ENCODE measurements around the gene PRTFDC1.

Gene PRTFDC1

DNA sequence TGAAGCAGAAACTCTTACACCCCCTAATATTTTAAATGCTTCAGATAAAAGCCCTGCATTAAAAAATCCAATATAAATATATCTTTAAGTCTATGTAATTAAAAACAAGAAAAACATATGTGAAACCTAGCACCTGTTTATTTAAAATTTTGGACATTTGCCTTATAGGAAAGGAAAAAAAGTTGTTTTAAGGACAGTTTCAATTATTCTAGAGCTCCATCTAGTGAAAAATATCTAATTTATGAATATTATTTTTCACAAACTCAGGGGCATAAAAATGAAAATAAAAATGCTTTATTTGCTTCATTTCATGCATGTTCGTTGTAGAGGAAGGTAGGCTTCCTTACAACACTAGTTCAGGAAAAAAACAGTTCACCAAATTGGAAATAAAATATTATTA lies 37.5 kb upstream of the PRTFDC1 start:
- no peaks in the 10 kb centered on the region for H3K36me3 ChIP-seq (replicated peaks; ENCODE audit: insufficient read depth, low read length)
- H3K4me1 ChIP-seq (ENCODE audit: low read length), result no peaks in the 10 kb centered on the region
- TF ChIP-seq, protein P1, sequence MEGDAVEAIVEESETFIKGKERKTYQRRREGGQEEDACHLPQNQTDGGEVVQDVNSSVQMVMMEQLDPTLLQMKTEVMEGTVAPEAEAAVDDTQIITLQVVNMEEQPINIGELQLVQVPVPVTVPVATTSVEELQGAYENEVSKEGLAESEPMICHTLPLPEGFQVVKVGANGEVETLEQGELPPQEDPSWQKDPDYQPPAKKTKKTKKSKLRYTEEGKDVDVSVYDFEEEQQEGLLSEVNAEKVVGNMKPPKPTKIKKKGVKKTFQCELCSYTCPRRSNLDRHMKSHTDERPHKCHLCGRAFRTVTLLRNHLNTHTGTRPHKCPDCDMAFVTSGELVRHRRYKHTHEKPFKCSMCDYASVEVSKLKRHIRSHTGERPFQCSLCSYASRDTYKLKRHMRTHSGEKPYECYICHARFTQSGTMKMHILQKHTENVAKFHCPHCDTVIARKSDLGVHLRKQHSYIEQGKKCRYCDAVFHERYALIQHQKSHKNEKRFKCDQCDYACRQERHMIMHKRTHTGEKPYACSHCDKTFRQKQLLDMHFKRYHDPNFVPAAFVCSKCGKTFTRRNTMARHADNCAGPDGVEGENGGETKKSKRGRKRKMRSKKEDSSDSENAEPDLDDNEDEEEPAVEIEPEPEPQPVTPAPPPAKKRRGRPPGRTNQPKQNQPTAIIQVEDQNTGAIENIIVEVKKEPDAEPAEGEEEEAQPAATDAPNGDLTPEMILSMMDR (IDR thresholded peaks at IDR 0.05; ENCODE audit: low read length), result no peak; the same call in 1 of the 2 replicates
- TF ChIP-seq EZH2 (optimal IDR thresholded peaks at IDR 0.05; ENCODE audit: low read depth, low read length) (no peak), EZH2phosphoT487 (IDR thresholded peaks at IDR 0.05; ENCODE audit: low read length) (no peak)
- no peaks in the 10 kb centered on the region for H4K20me1 ChIP-seq (ENCODE audit: insufficient read depth, low read length)
- H3K9ac ChIP-seq (ENCODE audit: low read length), result no peak overlapping the region
- no peak overlapping the region for H2AFZ ChIP-seq (ENCODE audit: low read length)
- H3K4me3 ChIP-seq (ENCODE audit: low read length), result no peak overlapping the region
- no peak overlapping the region for H3K4me2 ChIP-seq (ENCODE audit: low read depth, low read length)
- H3K79me2 ChIP-seq (ENCODE audit: low read length), result no peaks in the 10 kb centered on the region
- no peaks in the 10 kb centered on the region for H3F3A ChIP-seq (ENCODE audit: insufficient read depth, low read length)
- no peak overlapping the region for H3K27ac ChIP-seq (ENCODE audit: low read length)
- no peak for DNase-seq
- H3K9me3 ChIP-seq (replicated peaks; ENCODE audit: insufficient read depth, low read length), result no peaks in the 10 kb centered on the region
- H3K27me3 ChIP-seq (replicated peaks; ENCODE audit: insufficient read depth, low read length), result no peaks in the 10 kb centered on the region
- no peaks in the 10 kb centered on the region for H3K9me2 ChIP-seq (replicated peaks; ENCODE audit: insufficient read depth, low read length)

GRCh38 chr10:24988831-24989640 lies 36.6 kb upstream of the PRTFDC1 start:
- no peaks in the 10 kb centered on the region for H3K9me3 ChIP-seq (replicated peaks; ENCODE audit: insufficient read depth, low read length)
- no peaks in the 10 kb centered on the region for H3K4me1 ChIP-seq (ENCODE audit: low read length)
- DNase-seq, result no peak
- no peaks in the 10 kb centered on the region for H3K27me3 ChIP-seq (replicated peaks; ENCODE audit: insufficient read depth, low read length)
- H3F3A ChIP-seq (ENCODE audit: insufficient read depth, low read length), result no peaks in the 10 kb centered on the region
- no peaks in the 10 kb centered on the region for H4K20me1 ChIP-seq (ENCODE audit: insufficient read depth, low read length)
- H3K9ac ChIP-seq (ENCODE audit: low read length), result no peak overlapping the region
- H3K4me3 ChIP-seq (ENCODE audit: low read length), result no peak overlapping the region
- H3K27ac ChIP-seq (ENCODE audit: low read length), result no peak overlapping the region
- TF ChIP-seq, protein P1 (IDR thresholded peaks at IDR 0.05; ENCODE audit: low read length), result no peak
- TF ChIP-seq EZH2 (optimal IDR thresholded peaks at IDR 0.05; ENCODE audit: low read depth, low read length) (no peak), EZH2phosphoT487 (IDR thresholded peaks at IDR 0.05; ENCODE audit: low read length) (no peak)
- no peak overlapping the region for H3K4me2 ChIP-seq (ENCODE audit: low read depth, low read length)
- no peak overlapping the region for H2AFZ ChIP-seq (ENCODE audit: low read length)
- no peaks in the 10 kb centered on the region for H3K9me2 ChIP-seq (replicated peaks; ENCODE audit: insufficient read depth, low read length)
- H3K36me3 ChIP-seq (replicated peaks; ENCODE audit: insufficient read depth, low read length), result no peaks in the 10 kb centered on the region
- H3K79me2 ChIP-seq (ENCODE audit: low read length), result no peaks in the 10 kb centered on the region

GRCh38 chr10:24984906-24985305 lies 32.5 kb upstream of the PRTFDC1 start:
- Histone ChIP-seq H4K20me1 (ENCODE audit: insufficient read depth, low read length) (no peaks in the 10 kb centered on the region), H3K27ac (ENCODE audit: low read length) (no peak overlapping the region), H3K9me2 (replicated peaks; ENCODE audit: insufficient read depth, low read length) (no peaks in the 10 kb centered on the region), H3F3A (ENCODE audit: insufficient read depth, low read length) (no peaks in the 10 kb centered on the region; the same call in 1 of the 2 replicates), H2AFZ (ENCODE audit: low read length) (no peak overlapping the region), H3K4me2 (ENCODE audit: low read depth, low read length) (no peak overlapping the region), H3K9ac (ENCODE audit: low read length) (no peak overlapping the region), H3K27me3 (replicated peaks; ENCODE audit: insufficient read depth, low read length) (no peaks in the 10 kb centered on the region), H3K4me3 (ENCODE audit: low read length) (no peak overlapping the region), H3K9me3 (replicated peaks; ENCODE audit: insufficient read depth, low read length) (no peaks in the 10 kb centered on the region), H3K36me3 (replicated peaks; ENCODE audit: insufficient read depth, low read length) (no peaks in the 10 kb centered on the region), H3K79me2 (ENCODE audit: low read length) (no peaks in the 10 kb centered on the region), H3K4me1 (ENCODE audit: low read length) (peaks cover 11% of the 10 kb centered on the region)
- no peak for TF ChIP-seq EZH2phosphoT487 (IDR thresholded peaks at IDR 0.05; ENCODE audit: low read length)
- TF ChIP-seq, protein P1 (IDR thresholded peaks at IDR 0.05; ENCODE audit: low read length), result no peak
- no peak for TF ChIP-seq EZH2 (optimal IDR thresholded peaks at IDR 0.05; ENCODE audit: low read depth, low read length)
- no peak for DNase-seq
